Kidney epithelial cell (primary cell): Measurements from ENCODE around the gene FHOD3. TPM values are rescaled to one million over a fixed set of nuclear protein-coding genes. Genes with fewer than 3 reads are reported as not detected.

ENCODE experiments used
- DNase-seq: peaks from one replicate; pipeline ENCODE4 v3.0.0-alpha.2; 2010; ENCODE audit warnings: low read depth
- H3K27me3 ChIP-seq: 2 replicates; pipeline ENCODE4 v1.6.0; 2011; ENCODE audit warnings: low read length; ENCODE audit not compliant: control insufficient read depth, insufficient read depth
- H3K36me3 ChIP-seq: 2 replicates; pipeline ENCODE4 v1.5.1; 2011; ENCODE audit warnings: low read length; ENCODE audit not compliant: control insufficient read depth, insufficient read depth
- H3K4me3 ChIP-seq: 2 replicates; pipeline ENCODE4 v1.5.1; 2011; ENCODE audit warnings: low read depth, mild to moderate bottlenecking, control low read depth, low read length
- total RNA-seq: library from RNA; depleted of rRNA; stranded (reverse); fragments of >200 nt; gene quantifications from 2 replicates; pipeline ENCODE4 v1.2.3, GENCODE V29; 2015
- TF ChIP-seq, protein P1 (sequence below): IDR thresholded peaks from 2 replicates; pipeline ENCODE4 v1.5.1; 2011; ENCODE audit warnings: mild to moderate bottlenecking, moderate library complexity, low read length, control low read depth, inconsistent platforms; ENCODE audit not compliant: insufficient read depth, poor library complexity, severe bottlenecking

The FHOD3 gene
- total RNA-seq, 1 donor from 2014 or later = 47.2 TPM

- DNase-seq = no peak
- Histone ChIP-seq H3K36me3 (no peaks in the 10 kb centered on the region), H3K27me3 (no peaks in the 10 kb centered on the region), H3K4me3 (no peak overlapping the region)
- TF ChIP-seq, protein P1, sequence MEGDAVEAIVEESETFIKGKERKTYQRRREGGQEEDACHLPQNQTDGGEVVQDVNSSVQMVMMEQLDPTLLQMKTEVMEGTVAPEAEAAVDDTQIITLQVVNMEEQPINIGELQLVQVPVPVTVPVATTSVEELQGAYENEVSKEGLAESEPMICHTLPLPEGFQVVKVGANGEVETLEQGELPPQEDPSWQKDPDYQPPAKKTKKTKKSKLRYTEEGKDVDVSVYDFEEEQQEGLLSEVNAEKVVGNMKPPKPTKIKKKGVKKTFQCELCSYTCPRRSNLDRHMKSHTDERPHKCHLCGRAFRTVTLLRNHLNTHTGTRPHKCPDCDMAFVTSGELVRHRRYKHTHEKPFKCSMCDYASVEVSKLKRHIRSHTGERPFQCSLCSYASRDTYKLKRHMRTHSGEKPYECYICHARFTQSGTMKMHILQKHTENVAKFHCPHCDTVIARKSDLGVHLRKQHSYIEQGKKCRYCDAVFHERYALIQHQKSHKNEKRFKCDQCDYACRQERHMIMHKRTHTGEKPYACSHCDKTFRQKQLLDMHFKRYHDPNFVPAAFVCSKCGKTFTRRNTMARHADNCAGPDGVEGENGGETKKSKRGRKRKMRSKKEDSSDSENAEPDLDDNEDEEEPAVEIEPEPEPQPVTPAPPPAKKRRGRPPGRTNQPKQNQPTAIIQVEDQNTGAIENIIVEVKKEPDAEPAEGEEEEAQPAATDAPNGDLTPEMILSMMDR = no peak
These were observed 38.2 kb downstream of the FHOD3 start for GRCh38 chr18:36335476-36336279.

- H3K36me3 ChIP-seq = no peaks in the 10 kb centered on the region
- no peaks in the 10 kb centered on the region for H3K27me3 ChIP-seq
- no peak overlapping the region for H3K4me3 ChIP-seq
- no peak for DNase-seq
- TF ChIP-seq, protein P1 = no peak
These were observed 40.3 kb downstream of the FHOD3 start for GRCh38 chr18:36337679-36338402.

DNA sequence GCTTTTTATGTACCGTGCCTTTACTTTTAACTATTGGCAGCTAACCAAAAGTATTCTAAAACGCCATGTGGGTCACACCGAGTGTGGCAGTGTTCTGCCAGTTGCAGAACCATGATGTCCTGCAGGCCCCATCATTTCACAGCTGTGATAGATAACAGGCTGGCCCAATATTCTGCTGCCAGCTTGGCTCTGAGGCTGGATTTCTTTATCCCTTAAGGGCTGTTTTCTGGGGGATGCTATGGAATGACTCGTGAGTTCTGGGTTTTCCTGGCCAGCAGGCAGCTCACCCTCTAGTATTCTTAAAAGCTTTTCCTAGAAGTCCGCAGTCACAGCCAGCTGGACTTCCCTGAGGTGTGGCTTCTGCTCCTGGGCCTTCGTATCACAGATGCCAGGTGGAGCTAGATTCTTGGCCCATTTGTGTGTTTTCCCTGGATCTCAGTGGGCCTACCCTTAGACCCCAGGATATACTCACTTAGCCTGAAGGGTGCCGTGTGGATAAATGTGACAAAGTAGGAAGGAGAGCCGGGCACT, 41.0 kb downstream of the FHOD3 start:
- DNase-seq = no peak
- Histone ChIP-seq H3K36me3 (no peaks in the 10 kb centered on the region), H3K27me3 (no peaks in the 10 kb centered on the region), H3K4me3 (no peak overlapping the region)
- TF ChIP-seq, protein P1 = no peak

GRCh38 chr18:36340246-36340645, 42.7 kb downstream of the FHOD3 start:
- TF ChIP-seq, protein P1 = no peak
- no peak for DNase-seq
- Histone ChIP-seq H3K36me3 (no peaks in the 10 kb centered on the region), H3K27me3 (no peaks in the 10 kb centered on the region), H3K4me3 (no peak overlapping the region)

DNA sequence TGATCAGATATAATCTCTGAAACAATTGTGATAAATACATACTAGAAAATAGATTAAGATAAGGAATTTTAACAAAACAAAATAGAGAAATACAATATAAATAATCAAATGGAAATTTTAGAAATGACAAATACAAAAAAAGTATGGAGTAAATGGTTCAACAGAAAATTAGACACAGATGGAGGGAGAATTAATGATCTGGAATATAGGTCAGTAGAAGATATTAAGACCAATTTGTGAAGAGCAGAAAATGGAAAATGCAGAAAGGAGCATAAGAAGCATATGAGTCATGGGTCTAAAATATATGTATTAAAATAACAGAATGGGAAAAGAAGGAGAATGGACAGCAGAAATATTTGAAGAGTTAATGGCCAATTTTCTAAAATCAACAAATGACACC, 44.4 kb downstream of the FHOD3 start:
- Histone ChIP-seq H3K36me3 (no peaks in the 10 kb centered on the region), H3K4me3 (no peak overlapping the region), H3K27me3 (no peaks in the 10 kb centered on the region)
- TF ChIP-seq, protein P1 = no peak
- no peak for DNase-seq
